Small intestine (tissue), 7 donors: ENCODE results near the gene MARK3. TPM values are rescaled to one million over a fixed set of nuclear protein-coding genes. Genes with fewer than 3 reads are reported as not detected.

Experiments used
- DNase-seq, 2 donors: peaks; one replicate each; pipeline versions ENCODE4 v3.0.0 to v3.0.0-alpha.2; 2013
- FAIRE-seq: peaks from 2 replicates; lab custom pipeline; 2012; peaks lifted over from hg19 to GRCh38; lab: Jason Lieb, UNC
- H3K27ac ChIP-seq, 3 donors: one replicate each; pipeline ENCODE4 v1.5.1; 2013; ENCODE audit warnings: low read length in 2 of 3, mild to moderate bottlenecking in 2 of 3, control low read depth in 1 of 3, inconsistent platforms in 1 of 3, low read depth in 1 of 3, moderate library complexity in 1 of 3
- H3K27me3 ChIP-seq, 3 donors: one replicate each; pipeline ENCODE4 v1.6.1; 2013; ENCODE audit warnings: low read length in 3 of 3, inconsistent platforms in 1 of 3; ENCODE audit not compliant: control insufficient read depth in 3 of 3, insufficient read depth in 3 of 3
- H3K36me3 ChIP-seq, 3 donors: one replicate each; pipeline ENCODE4 v1.6.1; 2013; ENCODE audit warnings: low read length in 3 of 3, inconsistent platforms in 1 of 3, low read depth in 1 of 3, mild to moderate bottlenecking in 1 of 3, moderate library complexity in 1 of 3; ENCODE audit not compliant: control insufficient read depth in 3 of 3, insufficient read depth in 2 of 3
- H3K4me1 ChIP-seq, 3 donors: one replicate each; pipeline ENCODE4 v1.6.1; 2013; ENCODE audit warnings: low read length in 2 of 3, inconsistent platforms in 1 of 3, low read depth in 1 of 3, mild to moderate bottlenecking in 1 of 3, moderate library complexity in 1 of 3; ENCODE audit not compliant: control insufficient read depth in 3 of 3, insufficient read depth in 2 of 3
- H3K4me3 ChIP-seq, 3 donors: one replicate each; pipeline ENCODE4 v1.5.1; 2013; ENCODE audit warnings: low read length in 3 of 3, control low read depth in 1 of 3, inconsistent platforms in 1 of 3, low read depth in 1 of 3, mild to moderate bottlenecking in 1 of 3, moderate library complexity in 1 of 3
- H3K9me3 ChIP-seq, 2 donors: one replicate each; pipeline ENCODE4 v1.6.1; 2013; ENCODE audit warnings: low read depth in 1 of 2, low read length in 1 of 2; ENCODE audit not compliant: control insufficient read depth in 2 of 2, insufficient read depth in 1 of 2
- WGBS, 3 donors: extraction: QIAGEN DNeasy Blood & Tissue Kit; methylation state at CpG; one replicate each; pipeline ENCODE4 v1.1.7; 2013; 5-methylcytosine and 5-hydroxymethylcytosine counted together
- polyA plus RNA-seq, 4 donors: library from polyadenylated mRNA; stranded (reverse) in 3 of 4; unstranded in 1 of 4; fragments of 200-250 nt in 3 of 4; fragments of 120-200 nt in 1 of 4; gene quantifications; one replicate each; pipeline versions ENCODE4 v1.2.1 to v1.2.3, GENCODE V29; 2013
- donor health status: healthy with polysubstance abuse.
- donor health status: control.
- donor health status: control.
- donor health status: Bipolar disorder and iron deficiency.
- donor health status: healthy.

Gene MARK3
- polyA plus RNA-seq, 4 donors: 37.7 to 67.8 (median 60.6) TPM

DNA sequence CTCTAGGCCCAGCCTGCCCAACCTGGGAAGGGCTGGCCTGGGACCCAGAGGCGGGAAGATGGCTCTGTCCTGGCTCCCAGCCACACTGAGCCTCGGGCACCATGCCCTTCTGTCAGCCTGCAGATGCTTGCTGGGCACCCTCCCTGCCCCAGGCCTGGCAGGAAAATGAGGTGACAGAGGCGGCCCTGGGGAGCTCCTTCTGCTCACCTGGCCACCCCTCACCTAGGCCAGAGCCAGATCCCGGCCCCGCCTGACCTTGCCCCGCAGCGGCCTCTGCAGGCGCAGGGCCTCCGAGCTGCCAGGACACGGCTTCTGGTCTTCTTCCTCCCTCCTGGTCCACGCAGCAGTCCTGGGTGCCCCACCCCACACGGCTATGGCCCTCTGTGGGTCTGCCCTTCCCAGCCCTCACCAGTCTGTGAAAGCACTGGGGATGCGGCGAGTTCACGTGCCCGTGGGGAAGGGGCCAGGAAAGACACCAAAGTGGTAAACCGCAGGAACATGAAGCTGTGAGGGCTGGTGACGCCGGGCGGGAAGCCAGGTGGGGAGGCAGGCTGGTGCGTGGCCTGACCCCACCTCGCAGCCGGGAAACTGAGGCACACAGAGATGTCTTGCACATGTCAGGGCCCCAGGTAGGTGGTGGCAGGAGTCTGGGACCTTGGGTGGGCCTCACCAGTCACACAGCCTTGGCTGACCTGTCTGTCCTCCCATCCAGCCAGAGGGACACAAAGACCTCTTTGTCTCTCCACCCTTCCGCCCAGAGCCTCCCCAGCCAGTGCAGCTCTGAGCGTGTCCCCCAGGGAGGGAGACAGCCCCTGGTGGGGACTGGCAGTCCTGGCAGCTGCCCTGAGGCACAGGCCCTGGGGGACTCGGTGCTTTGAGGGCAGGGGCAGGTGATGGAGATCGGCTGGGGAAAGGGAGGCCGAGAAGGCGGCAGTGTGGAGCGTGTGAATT lies 164.4 kb downstream of the MARK3 start:
- Histone ChIP-seq H3K27ac (no peak overlapping the region), H3K36me3 (peaks cover 0 to 11% (median 0%) of the 10 kb centered on the region in 3 donors), H3K4me1 (peaks cover 0 to 17% (median 0%) of the 10 kb centered on the region in 3 donors), H3K27me3 (no peaks in the 10 kb centered on the region), H3K9me3 (no peaks in the 10 kb centered on the region), H3K4me3 (no peak overlapping the region)
- DNase-seq (no peak), FAIRE-seq (no peak)
- 80 to 86% (median 82%) methylated on average over 29 to 30 of the region's 30 CpGs for WGBS, 3 donors

DNA sequence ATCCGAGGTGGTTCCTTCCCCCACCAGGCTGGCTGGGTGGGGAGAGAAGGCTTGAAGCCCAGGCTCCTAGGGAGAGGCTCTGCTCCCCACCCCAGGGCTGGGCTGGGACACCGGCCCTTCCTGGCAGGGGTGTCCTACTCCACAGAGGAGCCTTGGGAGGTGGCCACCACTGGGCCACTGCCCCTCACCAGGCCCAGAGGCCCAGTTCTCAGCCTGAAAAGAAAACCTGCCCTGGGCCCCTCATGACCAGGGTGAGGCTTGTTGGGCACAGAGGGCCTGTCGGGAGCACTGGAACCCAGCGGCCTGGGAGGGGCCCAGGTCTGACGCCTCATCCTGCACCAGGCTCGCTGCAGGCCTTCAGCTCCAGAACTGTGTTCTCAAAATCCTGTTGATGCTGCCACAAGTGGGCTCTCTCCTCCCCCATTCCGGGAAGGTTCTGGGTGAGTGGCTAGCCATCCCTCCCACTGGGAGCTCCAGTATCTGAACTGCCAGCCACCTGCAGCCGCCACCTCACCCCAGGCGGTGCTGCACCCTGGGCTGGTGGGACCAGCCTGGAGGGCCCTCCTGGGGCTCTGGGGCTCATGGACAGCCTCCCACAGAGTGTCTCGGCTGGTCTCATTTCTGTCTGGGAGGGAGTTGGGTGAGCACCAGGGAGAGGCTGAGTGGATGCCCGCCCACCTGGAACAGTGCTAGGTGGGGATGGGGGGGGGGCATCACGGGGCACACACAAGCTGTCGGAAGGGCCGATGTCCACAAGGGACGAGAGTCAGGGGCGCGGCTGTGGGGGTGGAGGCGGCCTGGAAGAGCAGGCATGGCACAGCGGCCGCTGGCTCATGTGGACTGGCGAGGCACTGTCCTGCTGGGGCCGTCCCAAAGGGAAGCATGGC lies 165.5 kb downstream of the MARK3 start:
- peak overlapping the region in 1 of 3 donors; percentile 56 for H3K27ac ChIP-seq
- H3K36me3 ChIP-seq: peaks cover 0 to 15% (median 0%) of the 10 kb centered on the region in 3 donors

DNA sequence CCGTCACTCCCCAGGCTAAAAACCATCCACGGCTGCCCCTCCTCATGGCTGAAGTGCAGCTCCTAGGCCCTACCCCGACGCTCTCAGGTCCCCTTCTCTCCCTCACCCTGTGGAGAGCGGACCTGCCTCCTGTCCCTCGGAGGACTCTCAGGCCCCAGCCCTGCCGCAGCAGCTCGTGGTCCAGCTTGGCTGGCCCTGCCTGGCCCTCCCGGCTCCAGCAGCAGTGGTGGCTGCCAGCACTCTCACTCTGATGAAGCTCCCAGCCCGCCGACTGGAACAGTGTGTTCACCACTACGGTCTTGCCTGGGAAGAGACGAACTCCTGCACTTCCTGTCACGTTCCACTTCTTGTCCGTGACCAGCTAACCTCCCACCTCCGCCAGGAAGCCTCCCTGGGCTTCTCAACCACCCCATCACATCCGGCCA lies 166.1 kb downstream of the MARK3 start:
- H3K27ac ChIP-seq: peak overlapping the region in 2 of 3 donors; percentile 56 to 66

More for the DNA sequence above, 165.5 kb downstream of the MARK3 start:
- H3K4me3 ChIP-seq: no peak overlapping the region
- no peaks in the 10 kb centered on the region for H3K9me3 ChIP-seq
- FAIRE-seq (no peak), DNase-seq (no peak)
- 70 to 78% (median 75%) methylated on average over 21 to 22 of the region's 22 CpGs for WGBS, 3 donors
- peaks cover 0 to 13% (median 0%) of the 10 kb centered on the region in 3 donors for H3K4me1 ChIP-seq
- H3K27me3 ChIP-seq: no peaks in the 10 kb centered on the region

DNA sequence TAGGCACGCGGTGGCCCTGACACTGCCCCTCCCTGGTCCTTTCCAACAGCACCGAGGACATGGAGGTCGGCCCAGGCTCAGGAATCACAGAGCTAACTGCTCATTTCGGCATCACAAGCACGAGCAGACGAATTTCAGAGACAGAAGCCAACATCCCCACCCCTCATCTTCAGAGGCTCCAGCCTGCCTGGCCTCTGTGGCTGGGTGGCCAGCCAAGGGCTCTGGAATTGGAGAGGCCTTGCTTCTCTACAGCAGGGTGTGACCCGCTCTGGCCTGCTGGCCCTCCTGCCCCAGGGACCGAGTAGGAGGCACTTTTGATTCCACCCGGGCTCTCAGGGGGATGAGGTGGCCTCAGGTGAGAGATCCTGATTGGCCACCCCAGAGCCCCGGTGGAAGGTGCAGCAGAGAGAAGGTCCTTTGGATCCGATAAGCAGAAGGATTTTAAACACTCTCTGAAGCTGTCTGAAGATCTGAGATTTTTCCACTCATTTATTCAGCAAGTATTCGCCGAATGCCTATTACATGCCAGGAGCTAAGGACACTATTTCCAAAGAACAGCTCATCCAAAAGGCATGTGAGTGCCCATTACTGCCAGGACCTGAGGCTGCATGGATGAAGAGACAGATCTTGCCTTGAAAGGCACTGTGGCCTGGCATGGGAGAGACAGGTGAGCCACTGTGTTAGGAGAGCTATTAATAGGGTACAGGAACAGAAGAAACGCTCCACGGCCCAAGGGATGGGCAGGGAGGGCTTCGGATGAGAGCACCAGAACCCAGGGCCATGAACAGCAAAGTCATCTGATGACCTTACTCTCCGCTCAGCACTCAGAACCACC lies 167.0 kb downstream of the MARK3 start:
- Histone ChIP-seq H3K27me3 (no peaks in the 10 kb centered on the region), H3K9me3 (no peaks in the 10 kb centered on the region), H3K4me1 (peaks cover 0 to 6% (median 0%) of the 10 kb centered on the region in 3 donors), H3K27ac (peak overlapping the region in 2 of 3 donors; percentile 56 to 66), H3K36me3 (peaks cover 0 to 15% (median 0%) of the 10 kb centered on the region in 3 donors), H3K4me3 (no peak overlapping the region)
- FAIRE-seq (no peak), DNase-seq (no peak)
- 80 to 87% (median 82%) methylated on average over 18 of the region's 18 CpGs for WGBS, 3 donors

More for the DNA sequence above, 166.1 kb downstream of the MARK3 start:
- H3K9me3 ChIP-seq: no peaks in the 10 kb centered on the region
- 77 to 91% (median 88%) methylated on average over 15 to 17 of the region's 17 CpGs for WGBS, 3 donors
- no peak for DNase-seq
- H3K4me1 ChIP-seq: peaks cover 0 to 12% (median 0%) of the 10 kb centered on the region in 3 donors
- FAIRE-seq: no peak
- peaks cover 0 to 15% (median 0%) of the 10 kb centered on the region in 3 donors for H3K36me3 ChIP-seq
- no peaks in the 10 kb centered on the region for H3K27me3 ChIP-seq
- H3K4me3 ChIP-seq: no peak overlapping the region

DNA sequence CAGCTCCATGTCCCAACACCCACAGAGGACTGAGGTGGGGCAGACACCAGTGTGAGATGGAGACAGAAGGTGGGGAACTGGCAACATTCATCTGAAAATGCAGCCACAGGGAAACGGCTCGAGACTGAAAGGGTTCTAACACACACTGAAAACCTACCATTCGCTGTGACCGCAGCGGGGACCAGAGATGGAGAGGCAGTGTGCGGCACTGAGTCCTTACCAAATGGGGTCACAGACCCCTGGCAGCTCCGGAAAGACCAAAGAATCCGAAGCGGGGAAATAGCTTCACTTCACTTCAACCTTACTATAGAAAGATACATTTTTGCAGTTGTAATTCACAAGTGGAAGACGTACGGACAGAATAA lies 167.6 kb downstream of the MARK3 start:
- 95 to 97% (median 96%) methylated on average over 11 of the region's 11 CpGs for WGBS, 3 donors
- no peak for DNase-seq
- no peak overlapping the region for H3K4me3 ChIP-seq
- no peak for FAIRE-seq
- peaks cover 0 to 6% (median 0%) of the 10 kb centered on the region in 3 donors for H3K4me1 ChIP-seq
- H3K36me3 ChIP-seq: peaks cover 0 to 19% (median 0%) of the 10 kb centered on the region in 3 donors
- H3K27ac ChIP-seq: peak overlapping the region in 2 of 3 donors; percentile 9 to 31
- H3K27me3 ChIP-seq: no peaks in the 10 kb centered on the region
- no peaks in the 10 kb centered on the region for H3K9me3 ChIP-seq

Other genes with a start within 250 kb of the MARK3 start
- 100 to 1,000 TPM in 2 of 4 donors, 10 to 100 TPM in 2; 80.5 to 218 (median 115) TPM for gene EIF5, start 51.2 kb upstream of the MARK3 start, polyA plus RNA-seq
- gene CKB, start 137.4 kb downstream of the MARK3 start, polyA plus RNA-seq: 100 to 1,000 TPM in 1 of 4 donors, 10 to 100 TPM in 3; 36.7 to 315 (median 72.7) TPM
- gene TRMT61A, start 143.8 kb downstream of the MARK3 start, polyA plus RNA-seq: 10 to 100 TPM in 1 of 4 donors, 1 to 10 TPM in 3; 4.9 to 16.5 (median 7.7) TPM
- gene BAG5, start 177.2 kb downstream of the MARK3 start, polyA plus RNA-seq: 10 to 100 TPM in 3 of 4 donors, 1 to 10 TPM in 1; 8.5 to 21.8 (median 12.6) TPM
- gene COA8, start 177.5 kb downstream of the MARK3 start, polyA plus RNA-seq: 10 to 100 TPM; 33.0 to 68.7 (median 50.2) TPM
- gene KLC1, start 243.8 kb downstream of the MARK3 start, polyA plus RNA-seq: 10 to 100 TPM; 45.9 to 74.4 (median 67.4) TPM